Occipital lobe (tissue), 2 donors: ENCODE measurements around the gene SP140. TPM values are rescaled to one million over a fixed set of nuclear protein-coding genes. Genes with fewer than 3 reads are reported as not detected.
"Not testable (repeated sequence)": the region's sequence is repeated elsewhere in the genome, so short reads cannot be mapped to it uniquely, and the experiment has no call there.

ENCODE experiments used
- DNase-seq: peaks from one replicate; lab custom pipeline; 2025; lab: John Stamatoyannopoulos, UW
- total RNA-seq: library from RNA; depleted of rRNA; stranded (reverse); fragments of >200 nt; gene quantifications from one replicate; pipeline ENCODE4 v1.2.3, GENCODE V29; 2014

Gene SP140
- total RNA-seq, 1 donor from 2014 or later, result 1.1 TPM

- no peak for DNase-seq
Observed at GRCh38 chr2:230224458-230224857, 1.1 kb upstream of the SP140 start.

DNA sequence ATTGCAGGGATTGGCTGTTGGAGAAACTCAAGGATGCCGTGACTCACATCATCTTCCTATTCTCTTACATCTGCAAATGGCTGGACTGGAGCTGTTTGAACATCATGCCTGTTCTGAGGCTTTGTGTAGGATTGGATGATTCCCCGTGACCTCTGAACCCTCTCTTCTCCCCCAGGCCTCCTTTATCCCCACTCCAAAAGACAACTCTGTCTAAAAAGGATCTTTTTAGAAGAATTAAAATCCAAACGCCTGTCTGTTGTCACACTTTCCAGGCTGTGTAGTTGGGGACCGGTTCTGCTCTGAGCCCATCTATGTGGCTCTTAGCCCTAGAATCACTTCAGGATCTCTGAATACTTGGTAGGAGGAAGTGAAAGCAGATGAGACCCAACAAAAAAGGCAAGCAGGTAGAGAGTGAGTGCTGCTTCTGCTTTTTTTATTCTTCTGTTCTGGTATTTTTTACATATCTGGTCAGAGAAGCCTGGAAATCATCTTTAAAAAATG, 565 bp downstream of the SP140 start:
- DNase-seq, result no peak

DNA sequence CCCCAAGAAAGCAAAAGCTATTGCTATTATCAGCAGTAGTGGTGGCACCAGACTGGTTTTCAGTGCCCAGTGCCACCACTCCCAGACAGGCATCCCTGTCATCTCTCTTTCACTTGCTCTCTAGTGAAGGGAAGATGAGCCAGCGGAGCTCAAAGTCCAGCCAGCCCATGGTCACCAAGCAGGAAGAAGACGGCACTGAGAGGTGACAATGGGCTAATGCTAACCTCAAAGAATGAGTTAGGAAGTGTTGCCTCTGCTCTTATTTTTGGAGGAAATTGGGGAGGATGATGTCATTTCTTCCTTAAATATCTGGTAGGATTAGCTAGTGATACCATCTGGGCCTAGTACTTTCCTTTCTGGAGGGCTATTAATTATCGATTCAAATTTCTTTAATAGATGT, 1.7 kb downstream of the SP140 start:
- DNase-seq, result no peak

GRCh38 chr2:230230087-230230486, 4.6 kb downstream of the SP140 start:
- no peak for DNase-seq

DNA sequence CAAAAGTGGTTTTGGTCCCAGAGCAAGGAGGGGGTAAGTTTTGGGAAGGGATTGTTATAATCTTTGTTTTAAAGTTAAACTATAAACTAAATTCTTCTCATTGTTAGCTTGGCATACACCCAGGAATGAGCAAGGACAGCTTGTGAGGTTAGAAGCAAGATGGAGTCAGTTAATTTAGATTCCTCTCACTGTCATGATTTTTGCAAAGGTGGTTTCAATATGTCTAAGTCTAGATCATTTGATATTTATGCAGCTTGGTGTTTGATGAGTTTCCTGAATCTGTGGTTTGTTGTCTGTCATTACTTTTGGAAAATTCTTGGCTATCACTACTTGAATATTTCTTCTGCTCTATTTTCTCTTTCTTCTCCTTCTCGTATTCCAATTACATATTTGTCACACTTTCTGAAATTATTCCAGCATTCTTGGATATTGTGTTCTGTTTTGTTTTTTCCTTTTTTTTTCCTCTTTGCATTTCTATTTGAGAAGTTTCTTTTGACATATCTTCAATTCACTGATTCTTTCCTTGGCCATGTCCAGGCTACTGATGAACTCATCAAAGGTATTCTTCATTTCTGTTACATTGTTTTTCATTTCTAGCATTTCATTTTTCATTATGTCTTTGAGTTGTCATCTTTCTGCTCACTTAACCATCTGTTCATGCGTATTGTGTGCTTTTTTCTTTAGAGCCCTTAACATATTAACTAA, 5.1 kb downstream of the SP140 start:
- no peak for DNase-seq

DNA sequence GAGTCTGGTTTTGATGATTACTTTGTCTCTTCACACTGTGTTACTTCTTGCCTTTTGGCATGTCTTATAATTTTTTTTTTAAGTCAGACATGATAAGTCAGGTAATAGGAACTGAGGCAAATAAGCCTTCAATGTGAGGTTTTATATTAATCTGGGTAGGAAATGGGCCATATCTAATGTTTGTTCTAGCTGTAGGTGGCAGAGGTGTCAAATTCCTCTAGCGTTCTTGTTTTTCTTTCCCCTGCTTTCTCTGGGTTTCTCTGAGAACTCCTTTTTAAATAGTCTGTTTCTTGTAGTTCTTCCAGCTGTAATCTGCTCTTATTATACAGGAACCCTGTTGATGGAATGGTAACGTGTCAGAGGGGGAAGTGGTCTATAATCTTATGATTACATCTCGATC, 5.7 kb downstream of the SP140 start:
- no peak for DNase-seq

- no peak for DNase-seq
Observed at GRCh38 chr2:230234122-230234722, 8.7 kb downstream of the SP140 start.

GRCh38 chr2:230234845-230235244, 9.3 kb downstream of the SP140 start:
- no peak for DNase-seq

DNA sequence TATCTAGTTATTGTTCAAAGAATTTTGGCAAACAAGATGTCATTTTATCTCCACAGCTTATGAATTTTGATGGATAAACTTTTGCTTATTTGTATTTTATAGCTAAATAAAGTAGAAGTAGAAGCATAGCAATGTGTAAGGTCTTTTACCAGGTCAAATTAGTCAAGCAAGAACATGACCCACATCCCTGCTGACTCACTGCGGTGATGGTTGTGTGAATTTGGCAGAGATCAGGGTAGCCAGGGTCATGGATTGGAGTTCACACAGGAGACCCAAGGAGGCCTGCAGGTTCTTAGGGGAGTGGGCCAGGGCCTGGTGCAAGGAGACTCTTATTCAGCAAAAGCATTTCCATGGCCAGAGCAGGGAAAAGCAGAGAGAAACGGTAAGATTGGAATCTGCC, 18.7 kb downstream of the SP140 start:
- no peak for DNase-seq

DNA sequence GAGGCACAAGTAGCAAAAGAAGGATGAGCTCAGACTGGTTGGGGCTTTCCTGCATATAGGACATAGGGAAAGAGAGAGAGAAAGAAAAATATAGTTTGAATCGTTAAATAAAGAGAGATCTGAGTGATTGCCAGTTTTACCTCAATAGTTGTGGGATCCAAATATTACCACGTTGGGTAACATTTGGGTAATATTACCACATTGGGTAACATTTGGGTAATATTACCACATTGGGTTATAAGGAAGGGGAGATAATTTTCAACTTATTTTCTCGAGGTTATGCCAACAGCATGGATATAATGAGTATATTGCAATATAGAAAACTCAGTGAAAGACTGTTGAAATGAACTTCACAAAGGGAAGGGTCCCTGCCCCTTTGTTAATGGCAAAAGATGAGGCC, 20.7 kb downstream of the SP140 start:
- DNase-seq, result no peak

DNA sequence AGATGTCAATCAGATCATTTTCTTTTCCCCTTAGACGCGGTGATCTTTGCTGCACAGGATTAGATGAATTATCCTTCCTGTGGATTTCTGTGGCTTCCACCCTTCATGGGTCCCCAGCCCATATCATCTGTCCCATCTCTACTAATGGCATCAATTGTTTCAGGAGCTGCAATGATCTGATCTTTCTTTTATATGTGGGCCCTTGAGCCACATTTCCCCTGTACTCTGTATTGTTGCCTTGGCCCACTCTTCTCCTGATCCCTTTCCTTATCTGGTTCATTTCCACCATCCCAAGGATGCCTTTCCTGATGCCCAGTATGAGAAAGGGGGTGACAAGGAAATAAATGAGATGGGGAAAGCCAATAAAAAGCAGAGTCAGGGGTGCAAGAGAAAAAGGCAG, 24.7 kb downstream of the SP140 start:
- DNase-seq, result no peak

- DNase-seq, result no peak
Observed at GRCh38 chr2:230254152-230254881, 28.8 kb downstream of the SP140 start.

DNA sequence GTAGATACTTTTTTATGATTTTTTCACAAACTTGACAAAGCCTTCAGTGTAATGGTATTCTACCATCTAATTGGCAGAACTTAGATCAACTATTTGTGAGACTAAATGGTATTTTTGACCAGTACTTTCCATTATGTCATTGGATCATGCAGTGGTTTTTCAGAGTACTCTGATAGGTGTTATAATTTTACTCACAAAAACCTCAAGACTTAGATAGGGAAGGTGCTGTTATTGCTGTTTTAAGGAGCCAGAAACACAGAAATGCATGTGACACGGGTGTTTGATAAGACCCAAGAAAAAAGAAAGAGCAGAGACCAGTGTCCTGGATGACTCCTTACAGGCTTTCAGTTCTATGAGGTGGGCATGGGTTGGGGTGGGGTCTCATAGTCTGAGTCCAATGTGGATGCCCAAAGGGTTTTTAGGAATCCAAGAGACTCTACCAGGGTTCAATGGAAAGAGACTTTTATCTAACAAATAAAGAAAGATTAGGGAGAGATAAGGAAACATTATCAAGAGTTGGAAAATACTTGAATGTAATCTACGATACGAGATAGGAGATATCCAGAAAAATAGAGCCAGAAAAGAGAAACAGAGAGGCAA, 31.3 kb downstream of the SP140 start:
- no peak for DNase-seq

DNA sequence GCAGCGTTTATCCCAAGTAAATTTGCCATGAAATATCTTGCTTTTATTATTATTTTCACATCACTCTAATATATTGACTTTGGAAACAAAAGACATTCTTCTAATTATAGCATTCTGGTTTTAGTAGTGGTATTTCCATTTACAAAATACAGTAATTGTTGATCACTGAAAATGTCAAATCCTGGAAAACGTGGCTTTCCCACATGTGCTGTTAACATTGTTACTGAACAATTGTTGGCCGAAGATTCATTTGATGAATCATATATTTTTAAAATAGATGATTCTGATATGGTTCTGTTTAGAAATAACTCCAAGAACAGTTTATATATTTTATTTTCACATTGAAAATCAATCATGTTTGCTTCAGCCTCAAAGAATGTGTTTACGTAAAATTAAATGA, 32.9 kb downstream of the SP140 start:
- DNase-seq, result no peak

GRCh38 chr2:230262246-230262645, 36.7 kb downstream of the SP140 start:
- no peak for DNase-seq

GRCh38 chr2:230264945-230265344, 39.4 kb downstream of the SP140 start:
- not testable (repeated sequence) for DNase-seq

- no peak for DNase-seq
Observed at GRCh38 chr2:230266638-230267037, 41.1 kb downstream of the SP140 start.

- no peak for DNase-seq
Observed at GRCh38 chr2:230267059-230267458, 41.5 kb downstream of the SP140 start.

DNA sequence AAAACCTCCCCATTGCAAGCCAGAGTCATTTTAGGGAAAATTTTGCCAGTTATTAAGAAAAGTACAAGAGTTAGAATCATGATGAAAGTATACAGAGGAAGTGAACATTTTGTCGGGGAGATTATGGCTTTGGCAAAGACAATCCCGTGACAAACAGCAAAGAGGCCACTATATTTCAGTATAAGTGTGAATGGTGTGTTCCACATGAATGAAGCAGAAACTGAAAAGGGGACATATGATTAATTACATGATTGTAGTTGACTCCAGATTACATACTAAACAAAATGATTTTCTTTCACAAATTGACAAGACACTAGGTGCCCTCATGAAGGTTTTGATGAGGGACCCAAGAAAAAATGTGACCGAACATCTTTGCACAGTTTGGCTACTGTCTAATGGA, 42.0 kb downstream of the SP140 start:
- no peak for DNase-seq

- DNase-seq, result no peak
Observed at GRCh38 chr2:230268606-230269243, 43.2 kb downstream of the SP140 start.

DNA sequence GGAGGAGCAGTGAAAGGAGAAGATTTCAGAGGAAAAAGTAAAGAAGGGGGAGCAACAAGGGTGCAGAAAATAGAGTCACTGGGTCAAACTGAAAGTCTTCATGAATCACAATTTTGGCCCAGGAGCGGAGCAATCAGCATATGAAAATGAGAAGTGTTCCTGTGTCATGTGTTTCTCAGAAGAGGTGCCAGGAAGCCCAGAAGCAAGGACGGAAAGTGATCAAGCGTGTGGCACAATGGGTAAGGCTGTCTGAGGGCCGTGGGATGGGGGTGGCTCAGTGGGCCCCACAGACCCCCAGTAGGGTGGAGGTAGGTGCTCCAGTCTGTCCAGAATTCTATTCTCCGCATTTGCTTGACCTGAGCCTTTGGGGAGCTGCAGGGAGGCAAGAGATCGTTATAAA, 44.2 kb downstream of the SP140 start:
- no peak for DNase-seq

DNA sequence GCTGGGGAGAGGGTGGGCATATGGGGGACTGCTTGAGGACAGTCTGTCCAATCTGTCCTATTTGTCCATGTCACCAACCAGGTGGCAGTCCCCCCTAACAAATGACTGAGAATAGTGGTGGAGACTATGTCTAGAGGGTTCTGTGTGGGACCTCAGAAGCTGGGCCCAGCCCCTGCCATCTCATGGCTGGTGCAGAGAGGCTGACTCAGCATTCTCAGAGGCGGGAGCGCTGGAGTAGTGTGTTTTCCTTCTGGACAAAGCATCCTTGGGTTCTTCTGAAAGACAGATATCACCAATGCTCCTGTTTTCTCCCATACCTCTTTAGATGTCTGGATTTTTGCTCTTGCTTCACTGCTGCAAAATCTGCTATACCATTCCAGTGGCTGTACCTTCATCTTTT, 57.4 kb downstream of the SP140 start:
- DNase-seq, result no peak
